HG03196 (cell line): Measurements from ENCODE around the gene NTRK3.

Source experiments
- ATAC-seq: cut with Tn5 transposase; IDR thresholded peaks from one replicate; pipeline ENCODE4 v1.9.1; 2021; ENCODE audit not compliant: unreplicated experiment

NTRK3 gene

DNA sequence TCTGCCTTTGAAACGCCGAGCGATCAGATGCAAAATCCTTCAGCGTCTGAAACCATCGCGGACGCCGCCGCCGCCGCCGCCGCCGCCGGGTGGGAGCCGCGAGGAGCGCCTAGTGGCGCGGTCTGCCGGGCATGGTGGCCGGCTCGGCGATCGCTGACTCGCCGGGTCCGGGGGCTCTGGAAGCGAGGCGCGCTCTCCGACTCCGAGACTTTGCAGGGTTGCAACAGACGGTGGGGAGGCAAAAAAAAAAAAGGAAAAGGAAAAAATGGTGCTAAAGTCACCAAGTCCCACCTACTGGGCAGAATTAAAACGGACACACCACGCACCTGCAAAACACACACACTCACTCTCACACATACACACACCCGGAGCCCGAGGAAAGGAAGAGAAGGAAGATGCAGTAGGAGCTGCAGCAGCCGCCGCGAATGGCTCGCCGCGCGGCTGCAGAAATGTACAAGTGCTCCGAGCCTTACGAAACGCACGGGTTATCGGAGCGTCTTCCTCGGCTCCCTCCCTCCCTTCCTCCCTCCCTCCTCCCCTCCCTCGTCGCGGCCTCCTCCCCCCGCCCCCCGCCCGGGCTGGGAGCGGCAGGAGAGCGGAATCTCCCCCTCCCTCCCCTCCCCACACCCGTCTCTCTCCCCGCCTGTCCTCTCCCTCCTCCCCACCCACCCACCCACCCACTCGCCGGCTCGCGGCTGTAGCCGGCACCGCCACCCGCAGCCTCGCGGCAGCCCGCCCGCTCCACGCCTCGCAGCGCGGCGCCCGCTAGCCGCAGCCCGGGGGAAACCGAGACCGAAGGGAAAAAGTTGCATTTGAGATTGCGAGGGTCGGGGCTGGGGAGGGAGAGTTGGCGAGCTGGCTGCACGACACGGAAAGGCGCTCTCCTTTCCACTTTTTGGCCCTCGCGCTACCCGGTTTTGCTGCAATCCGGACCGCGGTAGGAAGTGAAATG lies at the start of gene NTRK3:
TSS of gene NTRK3 (minus strand) at position 461 of the 952 bp plus-strand sequence. CDS start 586 bp downstream, outside the sequence.
- ATAC-seq = no peak

DNA sequence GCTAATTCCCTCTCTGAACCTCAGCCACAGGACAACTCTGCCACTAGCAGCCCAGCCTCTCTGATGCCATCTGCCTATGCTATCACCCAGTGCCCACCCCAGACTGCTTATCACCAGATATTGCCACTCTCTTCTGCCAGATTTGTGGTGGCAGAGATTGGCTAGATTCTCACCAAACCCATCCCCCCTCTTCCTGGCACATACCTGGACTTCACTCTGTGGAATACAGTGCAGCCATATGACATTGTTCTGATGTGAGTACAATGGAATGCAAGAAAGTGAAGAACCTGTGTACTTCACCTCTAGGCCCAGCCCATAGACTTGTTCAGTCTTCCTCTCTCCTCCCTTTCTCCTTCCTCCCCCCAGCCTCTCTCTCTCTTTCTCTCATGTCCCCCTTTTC lies 46.9 kb upstream of the NTRK3 start:
- ATAC-seq = no peak

DNA sequence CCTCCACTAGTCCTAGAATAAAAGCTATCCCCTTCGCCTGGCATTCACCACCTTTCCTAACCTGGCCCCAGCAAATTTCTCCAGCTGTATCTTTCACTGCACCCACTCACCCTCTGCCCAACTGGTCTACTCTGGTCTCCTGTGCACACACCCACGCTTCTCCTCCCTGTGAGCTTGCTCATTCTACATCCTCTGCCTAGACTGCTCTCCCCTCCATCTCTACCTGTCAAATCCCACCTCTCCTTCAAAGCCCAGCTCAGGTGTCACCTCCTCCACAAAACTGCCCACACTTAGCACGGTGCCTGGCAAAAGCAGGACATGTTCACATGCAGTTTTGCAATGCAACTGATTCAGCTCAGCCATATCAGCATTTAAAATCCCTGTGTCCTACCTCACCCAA lies 45.8 kb upstream of the NTRK3 start:
- no peak for ATAC-seq

DNA sequence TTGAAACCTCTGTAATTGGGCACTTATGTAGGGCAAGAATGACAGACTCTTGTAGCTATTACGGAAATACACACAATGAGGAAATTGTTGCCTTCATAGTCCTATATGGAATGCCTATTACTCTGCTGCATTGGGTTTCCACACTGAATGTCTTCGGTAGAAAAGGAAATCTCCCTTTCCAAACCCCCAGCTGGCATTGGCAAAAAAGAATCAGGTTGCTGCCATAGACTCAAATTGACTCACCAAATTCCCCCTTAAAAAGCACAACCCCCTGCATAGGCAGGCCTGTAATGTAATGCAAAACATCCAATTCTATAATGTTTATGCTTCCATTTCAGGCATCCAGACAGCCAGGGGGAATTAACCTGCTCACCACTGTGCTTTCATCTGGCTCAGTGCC lies 44.8 kb upstream of the NTRK3 start:
- no peak for ATAC-seq

DNA sequence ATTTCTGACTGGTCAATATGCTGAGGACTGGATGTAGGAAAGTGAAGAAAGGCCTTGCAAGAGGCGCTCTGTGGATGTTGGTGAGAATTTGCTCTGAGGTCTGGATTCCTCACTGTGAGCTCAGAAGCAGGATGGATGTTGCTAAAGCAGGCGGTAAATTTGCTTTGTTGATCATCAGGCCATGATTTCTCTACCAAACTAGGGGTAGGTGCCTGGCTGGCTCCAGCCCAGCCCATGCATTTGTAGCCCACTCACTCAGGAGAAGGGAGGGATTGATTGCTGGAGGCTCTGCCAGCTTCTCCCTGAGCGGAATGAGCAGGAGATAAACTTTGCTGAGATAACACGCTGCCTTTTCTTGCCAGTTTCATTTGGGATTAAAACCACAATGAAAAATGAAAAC lies 44.3 kb upstream of the NTRK3 start:
- no peak for ATAC-seq

DNA sequence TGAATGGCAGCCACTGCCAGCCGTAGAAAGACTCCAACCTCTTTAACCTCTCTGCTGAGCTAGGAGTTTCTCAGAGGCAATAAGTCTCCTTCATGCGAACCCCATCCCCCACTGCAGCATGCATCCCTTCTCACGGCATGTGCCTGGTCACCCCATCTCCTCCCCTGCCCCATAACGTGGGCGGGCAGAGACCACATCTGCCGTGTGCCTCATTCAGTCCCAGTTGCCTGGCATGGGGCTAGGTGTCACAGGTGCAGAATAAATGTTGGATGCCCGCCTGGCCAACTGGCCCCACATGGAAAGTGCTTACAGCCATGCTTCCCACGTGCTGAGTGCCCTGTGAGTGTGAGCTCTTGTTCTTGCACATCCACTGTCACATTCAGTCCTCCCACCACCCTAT lies 43.5 kb upstream of the NTRK3 start:
- no peak for ATAC-seq

DNA sequence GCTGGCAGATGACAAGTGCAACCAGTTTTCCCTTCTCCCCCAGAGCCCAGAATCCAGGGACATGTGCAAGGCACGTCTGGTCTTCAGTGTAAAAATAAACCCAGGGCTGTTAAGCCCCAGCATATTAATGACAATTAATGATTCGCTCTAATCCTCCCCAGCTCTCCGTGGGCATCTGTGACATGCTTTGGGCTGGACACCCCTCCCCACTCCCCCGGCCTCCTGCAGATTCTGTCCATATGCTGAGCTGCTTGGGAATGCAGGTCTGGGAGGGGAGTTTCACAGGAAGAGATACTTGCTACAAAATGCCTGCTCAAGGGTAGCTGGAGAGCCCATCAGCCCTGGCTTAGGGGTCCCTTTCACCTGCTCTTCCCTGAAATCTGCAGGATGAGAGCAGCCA lies 43.0 kb upstream of the NTRK3 start:
- ATAC-seq = no peak

DNA sequence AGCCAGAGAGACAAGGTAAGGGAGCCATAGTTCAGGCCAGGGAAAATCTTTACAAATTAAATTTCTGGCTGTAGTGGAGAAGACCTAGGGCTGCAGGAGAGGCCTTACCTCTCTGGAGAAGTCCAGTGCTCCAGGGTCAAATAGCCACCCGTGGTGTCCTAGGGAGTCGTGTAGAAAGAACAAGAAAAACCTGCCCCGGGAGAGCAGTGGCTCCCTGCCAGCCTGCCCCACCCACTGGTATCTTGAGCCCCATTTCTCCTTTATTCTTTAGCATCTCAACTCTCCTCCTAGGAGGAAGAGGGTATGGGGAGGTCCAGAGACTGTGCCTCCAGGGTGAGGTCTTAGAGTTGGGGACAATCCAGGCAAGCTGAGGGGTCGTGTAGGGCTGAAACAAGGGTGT lies 32.1 kb upstream of the NTRK3 start:
- no peak for ATAC-seq

DNA sequence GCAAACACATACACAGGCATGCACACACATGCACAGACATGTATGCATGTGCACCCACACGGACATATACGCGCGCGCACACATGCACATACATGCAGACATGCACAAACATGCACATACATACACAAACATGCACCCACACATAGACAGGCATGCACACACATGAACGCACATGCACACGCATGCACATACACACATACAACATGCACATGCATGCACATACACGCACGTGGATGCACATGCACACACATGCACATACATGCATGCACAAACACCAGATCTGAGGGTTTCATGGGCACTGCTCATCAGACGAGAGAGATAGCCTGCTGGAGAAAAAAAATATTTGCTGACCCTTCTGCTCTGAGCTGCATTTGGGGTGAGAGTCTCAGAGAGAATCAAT lies 31.7 kb upstream of the NTRK3 start:
- ATAC-seq = no peak

DNA sequence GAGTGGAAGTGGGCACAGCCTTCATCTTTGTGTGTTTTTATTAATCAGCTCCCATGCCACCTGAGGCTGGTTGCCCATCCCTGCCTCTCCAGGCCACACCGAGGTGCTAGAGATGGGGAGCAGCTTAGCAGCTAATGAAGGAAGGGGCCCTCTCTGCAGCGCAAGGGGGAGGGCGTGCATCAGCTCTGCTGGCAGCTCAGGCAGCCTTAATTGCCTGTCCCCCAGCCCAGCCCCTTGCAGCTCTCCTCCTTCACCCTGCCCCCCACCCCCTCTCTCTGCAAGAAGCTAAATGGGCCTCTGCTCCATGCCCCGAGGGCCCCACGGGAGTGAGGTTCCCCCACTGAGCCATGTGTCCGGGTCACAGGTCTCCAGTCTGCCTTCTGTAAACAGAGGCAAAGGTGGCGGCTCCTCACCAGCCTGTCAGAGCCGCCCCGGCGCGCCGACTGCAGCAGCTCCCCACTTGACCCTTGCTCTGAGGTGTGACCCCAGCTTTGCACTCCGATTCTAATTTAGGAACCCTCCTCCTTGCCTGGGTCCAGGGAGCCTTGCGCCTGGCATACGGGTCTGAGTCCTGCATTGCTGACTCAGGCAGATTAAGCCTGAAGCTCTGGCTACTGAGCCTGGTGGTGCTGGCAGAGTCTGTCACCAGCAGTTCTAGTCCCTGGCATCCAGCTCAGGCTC lies 27.9 kb upstream of the NTRK3 start:
- ATAC-seq = no peak

DNA sequence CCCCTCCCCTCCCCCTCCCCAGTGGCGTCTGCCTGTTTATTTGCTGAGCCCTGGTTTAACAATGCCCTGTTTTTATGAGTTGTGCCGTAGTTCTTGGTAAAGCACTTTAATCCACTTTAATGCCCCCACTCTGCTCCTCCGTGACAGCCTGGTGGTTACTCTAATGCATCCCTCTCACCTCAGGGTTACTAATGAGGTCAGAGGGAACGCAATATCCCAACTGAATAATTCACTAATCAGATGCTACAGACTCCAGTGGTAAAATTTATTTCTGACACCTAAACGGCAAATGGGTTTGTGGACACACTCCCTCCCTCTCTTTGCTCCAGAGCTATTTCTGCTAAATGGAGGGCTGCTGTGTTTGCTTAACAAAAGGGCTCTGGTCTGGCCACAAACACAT lies 26.1 kb upstream of the NTRK3 start:
- no peak for ATAC-seq

DNA sequence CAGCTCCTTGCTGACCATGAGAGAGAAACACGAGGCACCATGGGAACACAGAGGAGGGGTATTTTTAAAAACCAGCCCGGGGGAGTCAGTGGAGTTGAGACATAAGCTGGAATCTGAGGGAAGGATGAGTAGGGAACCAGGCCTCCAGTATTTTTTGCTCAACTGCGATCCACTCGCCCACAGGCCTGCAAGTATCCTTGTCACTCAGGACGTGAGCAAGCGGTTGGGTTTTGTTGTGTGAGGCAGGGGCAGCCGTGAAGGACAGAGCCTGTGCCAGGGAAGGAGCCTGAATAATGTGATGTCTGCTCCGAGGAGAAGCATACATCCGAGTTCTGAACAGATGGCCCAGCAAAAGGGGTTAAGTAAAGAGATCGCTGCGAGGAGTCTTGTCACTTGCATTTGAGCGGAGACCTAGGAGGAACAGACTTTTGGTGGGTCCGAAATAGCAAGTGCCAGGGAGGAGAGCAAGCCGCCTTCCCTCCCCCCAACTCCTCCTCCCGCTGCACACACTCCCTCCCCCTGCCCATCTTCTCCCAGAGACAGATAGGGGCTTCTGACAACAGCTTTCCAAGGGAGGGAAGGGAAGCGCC lies 20.4 kb upstream of the NTRK3 start:
- ATAC-seq = no peak

DNA sequence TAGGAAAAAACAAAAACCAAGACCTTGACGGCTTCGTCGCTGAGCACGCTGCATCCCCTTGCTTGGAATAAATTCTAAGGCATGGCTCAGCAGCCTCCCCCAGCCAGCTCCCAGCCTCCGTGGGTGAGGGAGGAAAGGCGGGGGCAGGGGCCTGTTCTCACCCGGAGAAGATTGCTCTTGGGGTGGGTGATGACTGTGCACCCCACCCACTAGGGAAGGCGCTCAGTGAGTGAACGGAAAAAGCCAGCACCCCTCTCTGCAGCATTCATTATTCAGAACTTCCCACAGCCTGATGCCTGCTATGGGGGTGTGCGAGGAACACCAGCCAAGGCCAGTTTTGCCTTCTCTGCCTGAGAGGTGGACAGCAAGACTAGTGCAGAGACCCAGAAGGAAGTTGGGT lies 19.3 kb upstream of the NTRK3 start:
- ATAC-seq = no peak

DNA sequence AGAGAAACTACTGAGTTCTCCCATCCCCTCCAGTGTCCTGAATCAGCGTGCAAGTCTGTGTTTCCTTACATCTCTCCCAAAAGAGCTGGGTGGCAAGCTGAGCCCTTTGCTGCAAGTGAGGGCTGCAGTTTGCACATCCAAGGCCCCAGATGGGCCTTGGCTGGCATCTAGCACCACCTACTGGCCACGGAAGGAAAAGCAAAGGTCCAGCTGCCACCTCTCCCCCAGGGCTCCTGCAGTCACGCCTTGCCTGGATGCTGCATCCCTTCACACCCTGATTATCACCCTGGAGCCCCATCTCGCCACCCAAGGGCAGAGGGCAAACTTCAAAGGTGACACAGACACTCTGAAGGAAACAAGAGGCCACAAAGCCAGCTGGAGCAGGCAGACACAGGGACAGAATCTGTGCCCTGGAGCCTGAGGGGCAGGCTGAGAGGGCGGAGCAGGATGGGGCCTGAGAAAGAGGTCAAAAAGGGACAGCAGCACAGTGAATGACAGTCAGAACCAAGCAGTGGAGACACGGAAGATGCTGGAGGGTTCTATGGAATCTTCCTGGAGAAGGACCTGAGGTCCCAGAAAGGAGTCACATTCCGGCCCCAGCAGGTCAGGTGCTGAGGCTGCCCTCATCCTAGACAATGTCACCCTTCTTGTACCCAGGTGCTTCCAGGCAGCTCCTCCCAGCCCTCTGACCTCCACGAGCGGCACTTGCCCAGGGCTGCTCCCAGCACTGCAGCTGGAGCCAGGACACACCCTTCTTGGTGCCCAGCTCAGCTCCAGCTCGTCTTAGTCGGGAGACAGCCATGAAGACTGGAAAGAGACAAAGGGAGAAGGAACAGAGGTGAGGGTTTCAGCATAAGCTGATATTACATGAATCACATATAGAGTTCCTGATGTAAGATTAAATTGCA lies 18.3 kb upstream of the NTRK3 start:
- ATAC-seq = peak; percentile 82

DNA sequence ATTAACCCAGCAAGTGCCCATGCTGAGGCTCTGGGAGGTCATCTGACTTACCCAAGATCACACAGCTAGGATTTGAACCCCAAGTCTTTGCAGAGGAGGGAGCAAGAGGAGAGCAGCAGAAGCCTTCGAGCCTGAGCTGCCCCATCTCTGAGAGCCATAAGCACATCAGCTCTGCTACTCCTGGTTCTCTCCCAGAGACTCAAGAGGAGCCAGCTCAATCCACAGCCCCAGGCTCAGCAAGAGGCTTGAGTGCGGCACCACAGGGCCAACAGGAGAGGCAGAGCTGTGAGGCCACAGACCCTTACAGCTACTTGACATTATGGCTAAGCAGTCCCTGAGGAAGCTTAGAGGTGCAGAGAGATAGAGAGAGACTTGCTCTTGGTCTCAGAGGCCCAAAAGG lies 15.9 kb upstream of the NTRK3 start:
- ATAC-seq = no peak

DNA sequence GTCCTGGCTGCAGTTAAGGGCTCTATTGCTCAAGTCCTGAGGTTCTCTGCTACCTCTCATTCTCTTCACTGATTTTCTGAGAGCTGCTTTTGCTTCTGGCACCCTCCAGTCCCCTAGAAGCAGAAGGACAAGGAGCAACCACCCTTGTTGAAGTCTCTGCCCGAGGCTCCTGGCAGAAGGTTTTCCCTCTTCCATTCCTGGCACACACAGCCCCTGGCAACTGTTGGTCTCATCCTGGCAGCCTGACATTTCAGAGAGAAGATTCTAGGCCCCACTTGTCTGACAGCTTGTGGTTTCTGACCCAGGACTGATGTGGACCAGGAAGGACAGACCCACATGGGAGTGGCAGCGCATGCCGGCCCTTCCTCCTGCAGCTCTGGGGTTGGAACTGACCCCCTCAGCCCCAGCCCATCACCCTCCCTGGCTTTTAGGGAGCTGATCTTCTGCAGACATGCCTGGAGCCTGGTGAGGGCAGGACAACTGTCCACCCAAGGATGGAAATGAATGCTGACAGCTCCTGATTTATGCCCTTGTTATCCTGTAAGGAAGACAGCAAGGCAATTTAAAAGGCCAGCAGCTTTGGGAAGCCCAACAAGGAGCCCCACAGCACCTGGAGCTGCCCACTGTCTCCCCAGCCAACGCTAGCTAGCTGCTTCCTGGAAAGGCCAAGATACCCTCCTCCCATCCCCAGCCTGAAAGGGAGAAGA lies 13.0 kb upstream of the NTRK3 start:
- ATAC-seq = no peak

DNA sequence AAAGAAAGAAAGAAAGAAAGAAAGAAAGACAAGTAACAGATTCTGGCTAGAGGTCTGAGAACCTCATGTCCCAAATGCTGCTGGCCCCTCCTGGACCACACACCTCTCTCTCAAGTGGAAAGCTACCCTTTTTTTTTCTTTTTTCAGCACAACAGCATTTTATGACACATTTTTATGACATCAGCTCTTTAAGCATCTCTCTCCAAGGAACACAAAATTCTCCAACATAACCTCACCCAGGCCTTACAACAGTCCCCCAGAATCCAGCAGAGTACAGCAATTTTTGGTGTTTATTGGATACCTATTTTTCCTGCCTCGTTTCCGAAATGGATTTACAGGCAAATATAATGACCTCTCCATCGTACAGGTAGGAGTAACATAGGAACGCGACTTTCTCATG lies 11.2 kb upstream of the NTRK3 start:
- ATAC-seq = no peak

DNA sequence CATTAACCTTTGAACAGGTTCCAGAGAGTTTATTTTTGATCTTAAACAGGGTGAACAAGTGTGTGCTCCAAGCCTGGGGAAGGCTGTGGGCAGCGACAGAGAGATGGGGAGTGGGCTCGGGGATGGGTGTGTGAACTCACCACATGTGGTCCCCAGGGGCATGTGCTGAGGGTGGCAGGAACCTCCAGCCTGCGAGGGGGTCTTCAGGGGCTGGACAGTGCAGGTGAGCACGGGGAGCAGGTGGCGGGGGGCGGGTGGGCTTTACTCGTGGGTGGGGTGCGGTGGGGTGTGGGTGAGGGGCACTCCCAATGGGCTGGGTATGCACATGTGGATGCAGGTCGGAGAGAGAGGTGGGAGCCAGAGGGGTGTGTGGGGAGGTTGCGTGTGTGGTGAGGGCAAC lies 9.6 kb upstream of the NTRK3 start:
- no peak for ATAC-seq

DNA sequence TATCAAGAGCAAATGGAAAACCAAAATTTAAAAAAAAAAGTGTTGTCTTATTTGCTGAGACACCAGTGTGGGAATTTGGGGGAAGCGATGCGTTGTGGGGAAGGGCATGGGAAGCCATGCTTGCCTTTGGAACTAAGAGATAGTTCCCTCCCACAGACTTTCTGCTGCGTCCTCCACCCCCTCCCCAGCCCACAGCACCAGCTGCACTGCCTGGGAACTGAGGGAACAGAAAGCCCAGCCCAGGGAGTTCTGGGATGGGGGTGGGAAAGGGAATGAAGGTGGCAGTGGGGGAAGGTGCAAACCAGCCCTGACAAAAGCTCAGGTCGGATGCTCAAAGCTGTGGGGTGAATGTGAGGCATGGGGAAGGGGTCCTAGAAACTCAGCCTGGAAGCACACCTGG lies 8.1 kb upstream of the NTRK3 start:
- ATAC-seq = no peak

DNA sequence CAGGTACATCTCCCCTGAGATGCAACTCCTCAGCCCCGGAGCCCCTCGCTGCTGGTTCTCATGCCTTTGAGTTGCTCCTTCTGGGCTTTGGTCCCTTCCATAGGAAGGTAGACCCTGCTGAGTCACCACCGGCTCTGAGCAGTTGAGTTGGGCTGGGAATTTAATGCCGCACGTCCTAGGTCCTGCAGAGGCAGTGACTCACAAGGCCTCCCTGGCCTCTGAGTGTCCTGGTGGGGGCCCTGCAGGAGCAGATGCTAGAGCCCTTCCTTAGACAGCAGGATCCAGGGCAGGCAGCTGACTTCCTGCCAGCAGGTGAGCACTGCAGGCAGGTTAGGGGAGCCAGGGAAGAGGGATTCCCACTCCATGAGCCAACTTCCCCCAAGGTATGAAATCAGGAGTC lies 5.5 kb upstream of the NTRK3 start:
- ATAC-seq = no peak
